ENCODE measurements around the gene LVRN. TPM values are rescaled to one million over a fixed set of nuclear protein-coding genes. Genes with fewer than 3 reads are reported as not detected.
"Not testable (repeated sequence)": the region's sequence is repeated elsewhere in the genome, so short reads cannot be mapped to it uniquely, and the experiment has no call there.

LVRN gene, protein sequence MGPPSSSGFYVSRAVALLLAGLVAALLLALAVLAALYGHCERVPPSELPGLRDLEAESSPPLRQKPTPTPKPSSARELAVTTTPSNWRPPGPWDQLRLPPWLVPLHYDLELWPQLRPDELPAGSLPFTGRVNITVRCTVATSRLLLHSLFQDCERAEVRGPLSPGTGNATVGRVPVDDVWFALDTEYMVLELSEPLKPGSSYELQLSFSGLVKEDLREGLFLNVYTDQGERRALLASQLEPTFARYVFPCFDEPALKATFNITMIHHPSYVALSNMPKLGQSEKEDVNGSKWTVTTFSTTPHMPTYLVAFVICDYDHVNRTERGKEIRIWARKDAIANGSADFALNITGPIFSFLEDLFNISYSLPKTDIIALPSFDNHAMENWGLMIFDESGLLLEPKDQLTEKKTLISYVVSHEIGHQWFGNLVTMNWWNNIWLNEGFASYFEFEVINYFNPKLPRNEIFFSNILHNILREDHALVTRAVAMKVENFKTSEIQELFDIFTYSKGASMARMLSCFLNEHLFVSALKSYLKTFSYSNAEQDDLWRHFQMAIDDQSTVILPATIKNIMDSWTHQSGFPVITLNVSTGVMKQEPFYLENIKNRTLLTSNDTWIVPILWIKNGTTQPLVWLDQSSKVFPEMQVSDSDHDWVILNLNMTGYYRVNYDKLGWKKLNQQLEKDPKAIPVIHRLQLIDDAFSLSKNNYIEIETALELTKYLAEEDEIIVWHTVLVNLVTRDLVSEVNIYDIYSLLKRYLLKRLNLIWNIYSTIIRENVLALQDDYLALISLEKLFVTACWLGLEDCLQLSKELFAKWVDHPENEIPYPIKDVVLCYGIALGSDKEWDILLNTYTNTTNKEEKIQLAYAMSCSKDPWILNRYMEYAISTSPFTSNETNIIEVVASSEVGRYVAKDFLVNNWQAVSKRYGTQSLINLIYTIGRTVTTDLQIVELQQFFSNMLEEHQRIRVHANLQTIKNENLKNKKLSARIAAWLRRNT
- 0.11 TPM for polyA plus RNA-seq (2013, experiment 1 of 2; ENCODE audit: insufficient read length)
- polyA plus RNA-seq (2013, experiment 2 of 2; ENCODE audit: insufficient read length) = 0.24 TPM

GRCh38 chr5:115962239-115962564 is at the start of gene LVRN:
TSS of gene LVRN (plus strand) at chr5:115962475. CDS start at chr5:115962618, 143 bp downstream.
- DNase-seq = no peak

- DNase-seq = peak; percentile 4
Measured at GRCh38 chr5:115913623-115914400, 48.5 kb upstream of the LVRN start.

DNA sequence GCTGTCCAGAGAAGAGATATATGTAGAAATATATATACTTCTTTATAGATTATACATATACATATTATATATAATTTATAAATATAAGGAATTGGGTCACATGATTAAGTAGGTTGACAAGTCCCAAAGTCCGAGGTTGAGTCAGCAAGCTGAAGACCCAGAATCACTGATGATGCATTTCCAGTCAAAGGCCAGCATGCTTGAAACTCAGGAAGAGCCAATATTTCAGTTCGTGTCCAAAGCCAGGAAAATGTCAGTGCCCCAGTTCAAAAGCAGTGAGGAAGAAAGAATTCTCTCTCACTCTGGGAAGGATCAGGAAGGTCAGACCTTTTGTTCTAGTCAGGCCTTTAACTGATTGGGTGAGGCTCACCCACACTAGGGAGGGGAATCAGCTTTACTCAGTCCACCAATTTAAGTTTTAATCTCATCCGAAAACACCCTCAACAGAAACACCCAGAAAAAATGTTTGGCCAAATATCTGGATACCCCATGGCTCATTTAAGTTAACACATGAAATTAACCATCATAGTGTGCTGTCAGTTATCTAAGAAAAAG is 42.0 kb upstream of the LVRN start:
- DNase-seq = no peak

- not testable (repeated sequence) for DNase-seq
Measured at GRCh38 chr5:115928578-115929407, 33.5 kb upstream of the LVRN start.

DNA sequence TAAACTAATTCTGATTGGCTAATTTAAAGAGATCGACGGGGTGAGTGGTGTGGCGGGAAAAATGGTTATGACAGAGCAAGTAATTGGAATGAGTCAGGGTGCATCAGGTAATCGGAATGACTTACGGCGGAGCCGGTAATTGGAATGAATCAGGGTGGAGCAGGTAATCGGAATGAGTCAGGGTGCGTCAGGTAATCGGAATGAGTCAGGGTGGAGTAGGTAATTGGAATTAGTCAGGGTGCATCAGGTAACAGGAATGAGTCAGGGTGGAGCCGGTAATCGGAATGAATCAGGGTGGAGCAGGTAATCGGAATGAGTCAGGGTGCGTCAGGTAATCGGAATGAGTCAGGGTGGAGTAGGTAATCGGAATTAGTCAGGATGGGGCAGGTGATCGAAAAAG is 32.1 kb upstream of the LVRN start:
- not testable (repeated sequence) for DNase-seq

DNA sequence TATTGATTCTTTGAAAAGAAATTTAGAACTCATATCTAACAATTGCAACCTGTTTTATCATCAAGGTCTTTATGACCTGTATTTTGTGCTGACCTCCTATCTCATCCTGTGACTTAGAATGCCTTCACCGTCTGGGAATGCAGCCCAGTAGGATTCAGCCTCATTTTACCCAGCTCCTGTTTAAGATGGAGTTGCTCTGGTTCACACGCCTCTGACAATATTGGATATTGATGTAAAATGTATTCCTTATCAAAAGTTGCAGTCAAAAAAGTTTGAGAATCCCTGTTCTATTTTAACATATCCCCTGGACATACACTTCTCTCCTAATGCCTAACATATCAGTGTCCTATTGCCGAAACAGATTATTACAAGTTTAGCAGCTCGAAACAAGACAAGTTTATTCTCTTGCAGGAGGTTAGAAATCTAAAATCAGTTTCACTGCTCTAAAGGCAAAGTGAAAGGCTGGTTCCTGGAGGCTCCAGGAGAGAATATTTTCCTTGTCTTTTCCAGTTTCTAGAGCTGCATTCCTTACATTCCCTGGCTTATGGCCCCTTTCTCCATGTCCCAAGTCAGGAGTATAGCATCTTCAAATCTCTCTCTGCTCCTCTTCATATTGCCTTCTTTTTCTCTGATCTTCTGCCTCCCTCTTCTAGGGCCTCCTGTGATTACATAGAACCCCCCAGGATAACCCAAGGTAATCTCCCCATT is 31.5 kb upstream of the LVRN start:
- peak; percentile 44 for DNase-seq

DNA sequence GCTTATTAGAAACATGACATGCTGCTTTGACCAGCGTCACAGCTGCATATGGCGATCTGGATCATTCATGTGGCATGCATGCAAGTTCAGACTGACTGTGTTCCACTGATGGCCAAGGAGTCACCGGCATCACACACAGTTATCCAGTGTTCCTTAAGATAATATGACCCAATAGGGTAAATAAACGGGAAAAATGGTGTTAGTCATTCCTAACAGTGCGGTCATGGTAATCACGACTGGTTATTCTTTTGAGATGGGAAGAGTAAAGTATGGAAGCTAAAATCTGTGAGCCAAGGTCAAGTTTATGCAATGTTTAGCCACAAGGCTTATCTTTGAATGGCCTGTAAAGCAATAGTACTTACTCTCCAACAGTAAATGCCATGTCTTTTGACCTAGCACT is 29.3 kb upstream of the LVRN start:
- peak; percentile 24 for DNase-seq

- no peak for DNase-seq
Measured at GRCh38 chr5:115934388-115934974, 27.8 kb upstream of the LVRN start.

DNA sequence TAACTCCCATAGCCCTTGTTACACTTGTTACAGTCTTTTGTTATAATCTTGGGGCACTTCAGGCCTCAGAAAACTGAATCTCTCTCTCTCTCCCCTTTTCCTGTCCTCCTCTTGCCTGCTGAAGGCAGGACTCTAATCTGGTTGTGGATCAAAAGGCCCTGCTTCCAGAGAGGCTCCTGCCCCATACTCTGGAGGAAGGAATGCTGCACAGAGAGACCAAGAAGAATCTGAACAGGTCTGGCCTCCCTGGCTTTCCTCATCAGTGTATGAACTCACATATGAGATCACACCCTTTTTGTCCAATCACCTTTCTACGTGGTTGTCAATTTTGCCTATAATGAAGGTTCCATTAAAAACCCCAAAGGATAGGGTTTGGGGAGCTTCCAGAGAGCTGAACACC is 26.2 kb upstream of the LVRN start:
- DNase-seq = no peak

DNA sequence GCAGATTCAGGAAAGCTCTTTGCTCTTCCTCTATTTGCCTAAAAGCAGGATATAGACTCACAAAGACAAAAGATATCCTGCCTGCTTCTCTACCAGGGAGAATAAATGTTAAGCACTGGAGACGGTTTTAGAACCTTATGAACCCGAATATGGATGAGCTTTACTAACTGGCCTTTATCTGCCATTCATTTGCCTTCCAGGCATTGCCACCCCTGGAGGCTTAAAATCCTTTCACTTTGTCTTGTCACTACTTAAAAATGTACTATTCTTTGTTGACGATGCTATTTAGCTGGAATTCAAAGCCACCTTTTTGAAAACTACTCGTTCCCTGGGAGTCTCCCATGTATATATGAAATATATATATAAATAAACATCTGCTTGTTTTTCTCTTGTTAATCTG is 23.2 kb upstream of the LVRN start:
- peak; percentile 22 for DNase-seq

GRCh38 chr5:115940080-115940810 is 22.0 kb upstream of the LVRN start:
- no peak for DNase-seq

- peak; percentile 98 for DNase-seq
Measured at GRCh38 chr5:115941051-115941675, 21.1 kb upstream of the LVRN start.

DNA sequence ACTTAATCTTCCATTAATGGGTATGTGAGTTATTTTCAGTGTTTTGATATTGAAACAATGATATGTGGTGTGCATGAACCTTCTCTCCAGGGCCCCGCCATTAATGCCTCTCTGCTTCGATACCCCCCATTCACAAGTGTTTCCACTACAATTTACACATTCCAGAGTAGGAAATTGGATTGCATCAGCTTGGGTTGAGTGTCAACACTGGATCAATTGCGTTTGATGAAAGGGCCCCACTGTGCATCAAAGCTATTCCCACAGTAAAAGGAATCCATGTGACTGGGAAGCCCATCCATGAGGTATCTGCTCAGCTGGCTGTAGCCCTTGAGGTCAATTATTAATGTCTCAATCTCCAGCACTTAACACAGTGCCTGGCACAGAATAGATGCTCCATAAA is 17.8 kb upstream of the LVRN start:
- no peak for DNase-seq

GRCh38 chr5:115946655-115947054 is 15.6 kb upstream of the LVRN start:
- peak; percentile 30 for DNase-seq

GRCh38 chr5:115947260-115947659 is 15.0 kb upstream of the LVRN start:
- peak; percentile 54 for DNase-seq

GRCh38 chr5:115948091-115948534 is 14.2 kb upstream of the LVRN start:
- no peak for DNase-seq

GRCh38 chr5:115949096-115949495 is 13.2 kb upstream of the LVRN start:
- peak; percentile 65 for DNase-seq

- no peak for DNase-seq
Measured at GRCh38 chr5:115952588-115952987, 9.7 kb upstream of the LVRN start.

GRCh38 chr5:115954144-115954543 is 8.1 kb upstream of the LVRN start:
- DNase-seq = no peak

Data from fibroblast of skin of back (primary cell).